GM23338 (cell line): ENCODE data around the gene HOXA10. TPM values are rescaled to one million over a fixed set of nuclear protein-coding genes. Genes with fewer than 3 reads are reported as not detected.

Experiments used
- ATAC-seq: fragments of 200-7000 bp; cut with Tn5 transposase; 3 replicates; pipeline ENCODE4 v1.9.1; 2020
- DNase-seq: peaks from one replicate; pipeline ENCODE4 v3.0.0-alpha.2; 2015; ENCODE audit warnings: low spot score
- H2AFZ ChIP-seq: fragments of 200-600 bp; sonication (generic); 2 replicates; pipeline ENCODE4 v1.8.0; 2016; ENCODE audit warnings: antibody characterized with exemption, mild to moderate bottlenecking, moderate library complexity
- H3F3A ChIP-seq: fragments of 200-600 bp; sonication (generic); replicated peaks from 2 replicates; pipeline ENCODE4 v1.8.0; 2017; ENCODE audit warnings: antibody characterized with exemption, mixed run types, low read depth
- H3K27ac ChIP-seq: fragments of 200-600 bp; sonication (generic); 2 replicates; pipeline ENCODE4 v1.6.1; 2016; ENCODE audit warnings: low read depth
- H3K27me3 ChIP-seq: fragments of 200-600 bp; sonication (generic); 2 replicates; pipeline ENCODE4 v1.8.0; 2016; ENCODE audit warnings: mild to moderate bottlenecking, mixed run types, moderate library complexity; ENCODE audit not compliant: insufficient read depth
- H3K36me3 ChIP-seq: fragments of 200-600 bp; sonication (generic); 2 replicates; pipeline ENCODE4 v1.8.0; 2016; ENCODE audit warnings: mild to moderate bottlenecking; ENCODE audit not compliant: insufficient read depth
- H3K4me1 ChIP-seq: fragments of 200-600 bp; sonication (generic); 2 replicates; pipeline ENCODE4 v1.8.0; 2016; ENCODE audit warnings: mild to moderate bottlenecking, moderate library complexity; ENCODE audit not compliant: insufficient read depth
- H3K4me2 ChIP-seq: fragments of 200-600 bp; sonication (generic); 2 replicates; pipeline ENCODE4 v1.7.1; 2017; ENCODE audit warnings: mixed run types
- H3K4me3 ChIP-seq: fragments of 200-600 bp; sonication (generic); 2 replicates; pipeline ENCODE4 v1.6.1; 2016; ENCODE audit warnings: mixed run types
- H3K79me2 ChIP-seq: fragments of 200-600 bp; sonication (generic); replicated peaks from 2 replicates; pipeline ENCODE4 v1.8.0; 2017; ENCODE audit warnings: mild to moderate bottlenecking; ENCODE audit not compliant: insufficient read depth
- H3K9me2 ChIP-seq: fragments of 200-600 bp; sonication (generic); 2 replicates; pipeline ENCODE4 v1.8.0; 2017; ENCODE audit not compliant: insufficient read depth
- H4K20me1 ChIP-seq: fragments of 200-600 bp; sonication (generic); replicated peaks from 2 replicates; pipeline ENCODE4 v1.8.0; 2017; ENCODE audit warnings: mild to moderate bottlenecking; ENCODE audit not compliant: insufficient read depth
- H3K27ac Mint-ChIP-seq: 2 replicates; pipeline ENCODE4 v1.8.0; 2020; ENCODE audit warnings: inconsistent platforms, mild to moderate bottlenecking, moderate library complexity, mixed read lengths
- H3K27me3 Mint-ChIP-seq: 3 replicates; pipeline ENCODE4 v1.8.0; 2022; ENCODE audit warnings: low read depth, mild to moderate bottlenecking, moderate library complexity, mixed read lengths, inconsistent platforms; ENCODE audit not compliant: insufficient read depth, poor library complexity
- H3K36me3 Mint-ChIP-seq: 3 replicates; pipeline ENCODE4 v1.8.0; 2021; ENCODE audit warnings: low read depth, mild to moderate bottlenecking, inconsistent platforms, moderate library complexity, mixed read lengths
- H3K4me1 Mint-ChIP-seq: 3 replicates; pipeline ENCODE4 v1.8.0; 2020; ENCODE audit warnings: mild to moderate bottlenecking, inconsistent platforms, mixed read lengths
- H3K4me3 Mint-ChIP-seq: 3 replicates; pipeline ENCODE4 v1.8.0; 2021; ENCODE audit warnings: moderate library complexity, mild to moderate bottlenecking, inconsistent platforms, mixed read lengths
- H3K9me3 Mint-ChIP-seq: 3 replicates; pipeline ENCODE4 v1.8.0; 2020; ENCODE audit warnings: moderate library complexity, mild to moderate bottlenecking, inconsistent platforms, mixed read lengths
- EZH2 ChIP-seq: fragments of 200-600 bp; sonication (generic); IDR thresholded peaks from one replicate; pipeline ENCODE4 v1.8.0; 2017; ENCODE audit warnings: antibody characterized with exemption, mild to moderate bottlenecking, low read depth; ENCODE audit not compliant: unreplicated experiment
- EZH2phosphoT487 ChIP-seq: fragments of 200-600 bp; sonication (generic); IDR thresholded peaks from one replicate; pipeline ENCODE4 v1.8.1; 2018; ENCODE audit warnings: antibody characterized with exemption; ENCODE audit not compliant: unreplicated experiment
- JUNB ChIP-seq: IDR thresholded peaks from one replicate; pipeline ENCODE4 v1.6.1; 2016; ENCODE audit warnings: antibody characterized with exemption; ENCODE audit not compliant: unreplicated experiment
- NANOG ChIP-seq: IDR thresholded peaks from 2 replicates; pipeline ENCODE4 v1.6.1; 2016; ENCODE audit warnings: antibody characterized with exemption, borderline replicate concordance
- ZNF114 ChIP-seq: fragments of 250-450 bp; sonication (Bioruptor Pico); IDR thresholded peaks from 2 replicates; pipeline ENCODE4 v1.5.0; 2020; ENCODE audit warnings: mild to moderate bottlenecking, moderate library complexity
- polyA plus RNA-seq: library from polyadenylated mRNA; unstranded; fragments of >200 nt; fragmentation: Nextera tagmentation; extraction: Ambion mirVana; gene quantifications from 2 replicates; pipeline ENCODE4 v1.2.1, GENCODE V29; 2016
- total RNA-seq: library from RNA; depleted of rRNA; stranded (reverse); fragments of >200 nt; shearing (Covaris generic); gene quantifications from 2 replicates; pipeline ENCODE4 v1.2.3, GENCODE V29; 2014
- TF ChIP-seq, protein P1 (sequence below): IDR thresholded peaks from one replicate; pipeline ENCODE4 v1.6.1; 2018; ENCODE audit warnings: antibody characterized with exemption; ENCODE audit not compliant: unreplicated experiment
- TF ChIP-seq, protein P2 (sequence below): IDR thresholded peaks from 2 replicates; pipeline ENCODE4 v1.6.1; 2016; ENCODE audit warnings: antibody characterized with exemption

HOXA10 gene
- total and polyA plus RNA-seq, 2 experiments from 2014 or later = not detected

- Mint-ChIP-seq H3K27ac (no peak overlapping the region), H3K36me3 (no peaks in the 10 kb centered on the region; the same call in 2 of the 3 replicates), H3K9me3 (peaks cover 8% of the 10 kb centered on the region; the same call in 2 of the 3 replicates), H3K4me3 (no peak overlapping the region; the same call in 2 of the 3 replicates), H3K27me3 (peaks cover 99% of the 10 kb centered on the region), H3K4me1 (peaks cover 13% of the 10 kb centered on the region)
- Histone ChIP-seq H3K4me1 (no peaks in the 10 kb centered on the region), H3K27ac (no peak overlapping the region), H3K4me2 (peak overlapping the region; percentile 65; the same call in 1 of the 2 replicates), H3K27me3 (peaks cover 100% of the 10 kb centered on the region), H3K9me2 (no peaks in the 10 kb centered on the region), H3K36me3 (no peaks in the 10 kb centered on the region; the same call in 1 of the 2 replicates), H2AFZ (peak overlapping the region; percentile 85; the same call in 1 of the 2 replicates), H3K79me2 (no peaks in the 10 kb centered on the region), H4K20me1 (peaks cover 49% of the 10 kb centered on the region), H3F3A (peaks cover 34% of the 10 kb centered on the region), H3K4me3 (peak overlapping the region; percentile 43; the same call in 1 of the 2 replicates)
- ATAC-seq = no peak
- DNase-seq = no peak
- TF ChIP-seq EZH2 (peak; percentile 84), ZNF114 (CRISPR knock-in tag) (no peak)
Observed at GRCh38 chr7:27164045-27164366, 10.1 kb downstream of the HOXA10 start.

GRCh38 chr7:27163288-27164044, 10.7 kb downstream of the HOXA10 start:
- Histone ChIP-seq H4K20me1 (peaks cover 50% of the 10 kb centered on the region), H3F3A (peaks cover 31% of the 10 kb centered on the region), H2AFZ (no peak overlapping the region), H3K36me3 (no peaks in the 10 kb centered on the region; the same call in 1 of the 2 replicates), H3K4me3 (no peak overlapping the region), H3K4me2 (no peak overlapping the region), H3K79me2 (no peaks in the 10 kb centered on the region), H3K4me1 (no peaks in the 10 kb centered on the region), H3K9me2 (no peaks in the 10 kb centered on the region), H3K27me3 (peaks cover 100% of the 10 kb centered on the region), H3K27ac (no peak overlapping the region)
- Mint-ChIP-seq H3K4me1 (peaks cover 7% of the 10 kb centered on the region), H3K36me3 (no peaks in the 10 kb centered on the region; the same call in 2 of the 3 replicates), H3K4me3 (no peak overlapping the region), H3K27me3 (peaks cover 99% of the 10 kb centered on the region), H3K9me3 (peaks cover 8% of the 10 kb centered on the region; the same call in 2 of the 3 replicates), H3K27ac (no peak overlapping the region)
- no peak for DNase-seq
- TF ChIP-seq EZH2phosphoT487 = peak; percentile 55
- TF ChIP-seq EZH2 = peak; percentile 87
- TF ChIP-seq JUNB = no peak
- TF ChIP-seq, protein P1, sequence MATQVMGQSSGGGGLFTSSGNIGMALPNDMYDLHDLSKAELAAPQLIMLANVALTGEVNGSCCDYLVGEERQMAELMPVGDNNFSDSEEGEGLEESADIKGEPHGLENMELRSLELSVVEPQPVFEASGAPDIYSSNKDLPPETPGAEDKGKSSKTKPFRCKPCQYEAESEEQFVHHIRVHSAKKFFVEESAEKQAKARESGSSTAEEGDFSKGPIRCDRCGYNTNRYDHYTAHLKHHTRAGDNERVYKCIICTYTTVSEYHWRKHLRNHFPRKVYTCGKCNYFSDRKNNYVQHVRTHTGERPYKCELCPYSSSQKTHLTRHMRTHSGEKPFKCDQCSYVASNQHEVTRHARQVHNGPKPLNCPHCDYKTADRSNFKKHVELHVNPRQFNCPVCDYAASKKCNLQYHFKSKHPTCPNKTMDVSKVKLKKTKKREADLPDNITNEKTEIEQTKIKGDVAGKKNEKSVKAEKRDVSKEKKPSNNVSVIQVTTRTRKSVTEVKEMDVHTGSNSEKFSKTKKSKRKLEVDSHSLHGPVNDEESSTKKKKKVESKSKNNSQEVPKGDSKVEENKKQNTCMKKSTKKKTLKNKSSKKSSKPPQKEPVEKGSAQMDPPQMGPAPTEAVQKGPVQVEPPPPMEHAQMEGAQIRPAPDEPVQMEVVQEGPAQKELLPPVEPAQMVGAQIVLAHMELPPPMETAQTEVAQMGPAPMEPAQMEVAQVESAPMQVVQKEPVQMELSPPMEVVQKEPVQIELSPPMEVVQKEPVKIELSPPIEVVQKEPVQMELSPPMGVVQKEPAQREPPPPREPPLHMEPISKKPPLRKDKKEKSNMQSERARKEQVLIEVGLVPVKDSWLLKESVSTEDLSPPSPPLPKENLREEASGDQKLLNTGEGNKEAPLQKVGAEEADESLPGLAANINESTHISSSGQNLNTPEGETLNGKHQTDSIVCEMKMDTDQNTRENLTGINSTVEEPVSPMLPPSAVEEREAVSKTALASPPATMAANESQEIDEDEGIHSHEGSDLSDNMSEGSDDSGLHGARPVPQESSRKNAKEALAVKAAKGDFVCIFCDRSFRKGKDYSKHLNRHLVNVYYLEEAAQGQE = no peak
- TF ChIP-seq NANOG = no peak
- TF ChIP-seq, protein P2, sequence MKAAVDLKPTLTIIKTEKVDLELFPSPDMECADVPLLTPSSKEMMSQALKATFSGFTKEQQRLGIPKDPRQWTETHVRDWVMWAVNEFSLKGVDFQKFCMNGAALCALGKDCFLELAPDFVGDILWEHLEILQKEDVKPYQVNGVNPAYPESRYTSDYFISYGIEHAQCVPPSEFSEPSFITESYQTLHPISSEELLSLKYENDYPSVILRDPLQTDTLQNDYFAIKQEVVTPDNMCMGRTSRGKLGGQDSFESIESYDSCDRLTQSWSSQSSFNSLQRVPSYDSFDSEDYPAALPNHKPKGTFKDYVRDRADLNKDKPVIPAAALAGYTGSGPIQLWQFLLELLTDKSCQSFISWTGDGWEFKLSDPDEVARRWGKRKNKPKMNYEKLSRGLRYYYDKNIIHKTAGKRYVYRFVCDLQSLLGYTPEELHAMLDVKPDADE = no peak
- ATAC-seq = no peak
